Peyer's patch (tissue), 4 donors: ENCODE results near the gene NYAP1.

Source experiments
- POLR2A ChIP-seq, 2 donors: fragments of 450-650 bp; IDR thresholded peaks; one replicate each; pipeline ENCODE4 v1.5.1; 2017; ENCODE audit warnings: antibody characterized with exemption in 2 of 2, mild to moderate bottlenecking in 2 of 2, moderate library complexity in 2 of 2
- TF ChIP-seq, protein P1 (sequence below), 6 experiments: fragments of 450-650 bp in 4 of 6; fragments of 200-600 bp in 2 of 6; sonication (generic) in 1 of 6; IDR thresholded peaks; one replicate each; pipeline ENCODE4 v1.5.1; 2017 to 2019; ENCODE audit warnings: antibody characterized with exemption in 6 of 6, mild to moderate bottlenecking in 3 of 6, moderate library complexity in 1 of 6

GRCh38 chr7:100489824-100490223 lies 6.1 kb downstream of the NYAP1 start:
- TF ChIP-seq, protein P1, sequence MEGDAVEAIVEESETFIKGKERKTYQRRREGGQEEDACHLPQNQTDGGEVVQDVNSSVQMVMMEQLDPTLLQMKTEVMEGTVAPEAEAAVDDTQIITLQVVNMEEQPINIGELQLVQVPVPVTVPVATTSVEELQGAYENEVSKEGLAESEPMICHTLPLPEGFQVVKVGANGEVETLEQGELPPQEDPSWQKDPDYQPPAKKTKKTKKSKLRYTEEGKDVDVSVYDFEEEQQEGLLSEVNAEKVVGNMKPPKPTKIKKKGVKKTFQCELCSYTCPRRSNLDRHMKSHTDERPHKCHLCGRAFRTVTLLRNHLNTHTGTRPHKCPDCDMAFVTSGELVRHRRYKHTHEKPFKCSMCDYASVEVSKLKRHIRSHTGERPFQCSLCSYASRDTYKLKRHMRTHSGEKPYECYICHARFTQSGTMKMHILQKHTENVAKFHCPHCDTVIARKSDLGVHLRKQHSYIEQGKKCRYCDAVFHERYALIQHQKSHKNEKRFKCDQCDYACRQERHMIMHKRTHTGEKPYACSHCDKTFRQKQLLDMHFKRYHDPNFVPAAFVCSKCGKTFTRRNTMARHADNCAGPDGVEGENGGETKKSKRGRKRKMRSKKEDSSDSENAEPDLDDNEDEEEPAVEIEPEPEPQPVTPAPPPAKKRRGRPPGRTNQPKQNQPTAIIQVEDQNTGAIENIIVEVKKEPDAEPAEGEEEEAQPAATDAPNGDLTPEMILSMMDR (IDR thresholded peaks at IDR 0.05): no peak
- no peak for TF ChIP-seq POLR2A (IDR thresholded peaks at IDR 0.05)
